GM21447 (cell line): ENCODE measurements around the gene SEZ6.

Source experiments
- ATAC-seq: cut with Tn5 transposase; IDR thresholded peaks from one replicate; pipeline ENCODE4 v1.9.1; 2021; ENCODE audit not compliant: unreplicated experiment

The SEZ6 gene

DNA sequence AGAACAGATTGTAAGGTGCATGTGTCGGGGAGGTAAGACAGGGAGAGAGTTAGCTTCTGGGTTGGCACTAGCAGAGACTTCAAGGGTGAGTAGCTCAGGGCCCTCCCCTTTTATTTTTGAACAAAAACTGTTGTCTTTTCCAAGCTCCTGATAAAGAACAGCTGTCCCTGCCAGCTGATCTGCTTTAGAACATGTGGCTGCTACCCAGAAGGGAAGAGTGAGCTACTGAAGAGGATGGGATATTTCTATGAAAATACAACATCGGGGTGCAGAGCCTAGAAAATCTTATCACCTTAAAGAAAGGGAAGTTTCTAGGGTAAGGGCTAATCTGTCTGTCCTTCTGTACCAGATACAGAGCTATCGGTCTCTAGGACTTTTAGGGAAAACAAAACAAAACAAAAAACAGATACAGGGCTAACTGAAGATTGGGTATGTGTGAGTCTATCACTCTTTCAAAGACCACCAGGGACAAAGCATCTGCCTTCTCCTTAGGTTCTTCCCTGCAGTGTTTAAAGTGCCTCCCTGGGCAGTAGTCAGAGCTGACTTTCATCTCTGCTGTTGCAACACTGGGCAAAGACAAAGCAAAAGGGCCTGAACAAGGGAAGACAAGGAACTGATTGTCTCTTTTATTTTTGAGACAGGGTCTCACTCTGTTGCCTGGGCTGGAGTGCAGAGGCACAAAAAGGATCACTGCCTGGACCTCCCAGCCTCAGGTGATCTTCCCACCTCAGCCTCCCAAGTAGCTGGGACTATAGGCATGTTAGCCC is 97.9 kb downstream of the SEZ6 start:
- ATAC-seq, result no peak

DNA sequence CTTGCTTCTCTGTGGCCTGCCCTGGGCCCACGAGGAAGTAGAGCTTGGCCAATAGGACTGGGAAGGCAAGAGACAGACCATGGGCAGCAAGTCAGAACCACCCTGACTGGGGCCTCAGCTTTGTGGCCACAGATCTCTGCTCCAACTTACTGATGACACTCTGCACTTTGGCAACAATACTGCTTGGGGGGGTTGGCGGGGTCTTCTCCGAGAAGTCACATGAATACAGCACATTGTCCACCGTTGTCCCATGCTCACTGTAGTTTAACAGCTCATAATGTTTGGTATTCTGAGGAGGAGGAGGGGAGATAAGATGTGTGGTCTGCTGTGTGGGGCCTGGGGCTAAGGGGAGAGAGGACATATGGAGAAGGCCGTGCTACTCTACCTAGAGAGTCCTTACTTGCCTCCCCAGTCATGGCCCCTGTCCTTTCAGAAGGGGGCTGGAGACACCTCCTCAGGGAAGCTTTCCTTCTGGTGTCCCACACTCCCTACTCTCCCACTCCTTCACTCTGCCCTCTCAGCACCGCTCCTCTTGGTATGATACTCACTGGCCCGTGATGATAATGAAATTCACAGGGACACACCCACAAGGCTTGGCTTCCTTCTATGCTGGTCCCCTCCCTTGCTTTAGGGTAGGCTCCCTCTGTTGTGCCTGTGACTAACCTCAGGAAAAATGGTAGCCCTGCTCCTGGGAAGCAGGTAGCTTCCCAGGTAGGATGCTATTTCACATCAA is 99.0 kb downstream of the SEZ6 start:
- no peak for ATAC-seq

DNA sequence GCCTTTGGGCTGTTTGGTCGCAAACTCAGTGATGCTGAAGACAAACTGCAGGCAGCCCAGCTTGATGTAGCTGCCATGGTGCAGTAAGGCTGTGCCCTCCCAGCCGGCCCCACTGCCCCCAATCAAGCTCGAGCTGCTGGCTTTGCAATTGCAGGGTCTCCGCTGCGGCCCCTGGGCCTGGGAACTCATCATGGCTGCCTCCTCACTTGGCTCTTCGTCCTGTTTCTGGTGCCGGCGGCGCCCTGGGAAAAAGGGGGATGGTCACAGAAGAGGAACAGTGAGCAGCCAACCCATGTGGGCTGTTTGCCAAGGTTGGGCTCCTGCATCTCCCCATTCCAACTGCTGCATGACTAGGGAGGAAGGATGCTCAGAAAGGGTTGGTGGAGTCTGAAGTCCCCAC is 99.6 kb downstream of the SEZ6 start:
- ATAC-seq, result no peak
